ENCODE results near the gene LMNB1. TPM values are rescaled to one million over a fixed set of nuclear protein-coding genes. Genes with fewer than 3 reads are reported as not detected.
A peak's percentile ranks its signal among the peaks of the same experiment; 100 is the strongest.

LMNB1 gene
- total RNA-seq, 1 experiment from 2014 or later: 31.6 TPM

- Mint-ChIP-seq H3K27me3 (ENCODE audit: insufficient read depth, unreplicated experiment) (no peaks in the 10 kb centered on the region), H3K36me3 (ENCODE audit: insufficient read depth, unreplicated experiment) (peaks cover 4% of the 10 kb centered on the region), H3K4me1 (ENCODE audit: insufficient read depth, unreplicated experiment) (peaks cover 35% of the 10 kb centered on the region), H3K27ac (ENCODE audit: low read depth, unreplicated experiment) (peak overlapping the region; percentile 37), H3K9me3 (ENCODE audit: unreplicated experiment) (no peaks in the 10 kb centered on the region), H3K4me3 (ENCODE audit: unreplicated experiment) (peak overlapping the region; percentile 15)
- intact Hi-C loops (cut with micrococcal nuclease): loop anchor here (1.0 to 2.0 kb wide), 6 partner anchors 23 to 463 kb away; partner anchors contain the start of gene PHAX
- CTCF ChIA-PET: interaction anchor here (0.6 to 8.6 kb wide), 33 partner anchors 9 to 691 kb away, joined by 3 to 158 read pairs (median 6); partner anchors contain the start of genes LMNB1 and PHAX
- POLR2A ChIA-PET: interaction anchor here (0.7 to 6.5 kb wide), 12 partner anchors 9 to 301 kb away, joined by 3 to 99 read pairs (median 4); partner anchors contain the start of genes ALDH7A1 and LMNB1
- BruUV-seq (replicated peaks): no TSS peak
- DNase-seq (ENCODE audit: unreplicated experiment): peak; percentile 67
- peak; percentile 70 for TF ChIP-seq CTCF (IDR thresholded peaks at IDR 0.05; ENCODE audit: unreplicated experiment)
These were observed 25.0 kb downstream of the LMNB1 start for GRCh38 chr5:126801992-126802294.

GRCh38 chr5:126805063-126805462 lies 28.1 kb downstream of the LMNB1 start:
- no peaks in the 10 kb centered on the region for H3K27me3 Mint-ChIP-seq (ENCODE audit: insufficient read depth, unreplicated experiment)
- no peaks in the 10 kb centered on the region for H3K9me3 Mint-ChIP-seq (ENCODE audit: unreplicated experiment)
- peak overlapping the region; percentile 63 for H3K4me3 Mint-ChIP-seq (ENCODE audit: unreplicated experiment)
- CTCF ChIA-PET: interaction anchor here (1.0 to 8.6 kb wide), 10 partner anchors 8 to 686 kb away, joined by 3 to 158 read pairs (median 8); partner anchors contain the start of genes ALDH7A1 and LMNB1
- POLR2A ChIA-PET: interaction anchor here (0.7 to 6.5 kb wide), 6 partner anchors 8 to 642 kb away, joined by 3 to 99 read pairs (median 4); partner anchors contain the start of gene LMNB1
- no peak for TF ChIP-seq CTCF (IDR thresholded peaks at IDR 0.05; ENCODE audit: unreplicated experiment)
- peaks cover 12% of the 10 kb centered on the region for H3K36me3 Mint-ChIP-seq (ENCODE audit: insufficient read depth, unreplicated experiment)
- peak; percentile 42 for DNase-seq (ENCODE audit: unreplicated experiment)
- intact Hi-C loops (cut with micrococcal nuclease): no loop called here
- no TSS peak for BruUV-seq (replicated peaks)
- peaks cover 27% of the 10 kb centered on the region for H3K4me1 Mint-ChIP-seq (ENCODE audit: insufficient read depth, unreplicated experiment)
- peak overlapping the region; percentile 68 for H3K27ac Mint-ChIP-seq (ENCODE audit: low read depth, unreplicated experiment)

GRCh38 chr5:126808521-126808988 lies 31.6 kb downstream of the LMNB1 start:
- peak; percentile 61 for DNase-seq (ENCODE audit: unreplicated experiment)
- Mint-ChIP-seq H3K27me3 (ENCODE audit: insufficient read depth, unreplicated experiment) (no peaks in the 10 kb centered on the region), H3K4me3 (ENCODE audit: unreplicated experiment) (no peak overlapping the region), H3K27ac (ENCODE audit: low read depth, unreplicated experiment) (peak overlapping the region; percentile 61), H3K9me3 (ENCODE audit: unreplicated experiment) (no peaks in the 10 kb centered on the region), H3K36me3 (ENCODE audit: insufficient read depth, unreplicated experiment) (peaks cover 37% of the 10 kb centered on the region), H3K4me1 (ENCODE audit: insufficient read depth, unreplicated experiment) (peaks cover 17% of the 10 kb centered on the region)
- ChIA-PET POLR2A (interaction anchor here (0.7 to 1.7 kb wide), 2 partner anchors 27 to 600 kb away, joined by 3 to 8 read pairs; no protein-coding TSS in a partner anchor), CTCF (interaction anchor here (0.6 to 5.9 kb wide), 18 partner anchors 14 to 1151 kb away, joined by 3 to 61 read pairs (median 4); partner anchors contain the start of genes ALDH7A1 and LMNB1)
- intact Hi-C loops (cut with micrococcal nuclease): no loop called here
- peak; percentile 47 for TF ChIP-seq CTCF (IDR thresholded peaks at IDR 0.05; ENCODE audit: unreplicated experiment)
- BruUV-seq (replicated peaks): no TSS peak

- H3K36me3 Mint-ChIP-seq (ENCODE audit: insufficient read depth, unreplicated experiment): peaks cover 42% of the 10 kb centered on the region
- intact Hi-C loops (cut with micrococcal nuclease): no loop called here
- POLR2A ChIA-PET: interaction anchor here (0.7 to 1.7 kb wide), 3 partner anchors 29 to 386 kb away, joined by 3 to 8 read pairs (median 6); partner anchors contain the start of gene LMNB1
- no TSS peak for BruUV-seq (replicated peaks)
- no peaks in the 10 kb centered on the region for H3K9me3 Mint-ChIP-seq (ENCODE audit: unreplicated experiment)
- peaks cover 11% of the 10 kb centered on the region for H3K4me1 Mint-ChIP-seq (ENCODE audit: insufficient read depth, unreplicated experiment)
- H3K4me3 Mint-ChIP-seq (ENCODE audit: unreplicated experiment): no peak overlapping the region
- peak overlapping the region; percentile 61 for H3K27ac Mint-ChIP-seq (ENCODE audit: low read depth, unreplicated experiment)
- no peak for TF ChIP-seq CTCF (IDR thresholded peaks at IDR 0.05; ENCODE audit: unreplicated experiment)
- no peak for DNase-seq (ENCODE audit: unreplicated experiment)
- CTCF ChIA-PET: interaction anchor here (0.8 to 5.9 kb wide), 16 partner anchors 8 to 683 kb away, joined by 3 to 61 read pairs (median 6); partner anchors contain the start of genes ALDH7A1 and LMNB1
- no peaks in the 10 kb centered on the region for H3K27me3 Mint-ChIP-seq (ENCODE audit: insufficient read depth, unreplicated experiment)
These were observed 33.0 kb downstream of the LMNB1 start for GRCh38 chr5:126809916-126810315.
